Measurements from ENCODE around the gene NT5E.

The NT5E gene

GRCh38 chr6:85493389-85493788 is 43.5 kb downstream of the NT5E start:
- no peak for DNase-seq (ENCODE audit: low read depth)
- no peak overlapping the region for H3K4me3 ChIP-seq (ENCODE audit: control insufficient read depth, low read depth, low read length)
- TF ChIP-seq, protein P1, sequence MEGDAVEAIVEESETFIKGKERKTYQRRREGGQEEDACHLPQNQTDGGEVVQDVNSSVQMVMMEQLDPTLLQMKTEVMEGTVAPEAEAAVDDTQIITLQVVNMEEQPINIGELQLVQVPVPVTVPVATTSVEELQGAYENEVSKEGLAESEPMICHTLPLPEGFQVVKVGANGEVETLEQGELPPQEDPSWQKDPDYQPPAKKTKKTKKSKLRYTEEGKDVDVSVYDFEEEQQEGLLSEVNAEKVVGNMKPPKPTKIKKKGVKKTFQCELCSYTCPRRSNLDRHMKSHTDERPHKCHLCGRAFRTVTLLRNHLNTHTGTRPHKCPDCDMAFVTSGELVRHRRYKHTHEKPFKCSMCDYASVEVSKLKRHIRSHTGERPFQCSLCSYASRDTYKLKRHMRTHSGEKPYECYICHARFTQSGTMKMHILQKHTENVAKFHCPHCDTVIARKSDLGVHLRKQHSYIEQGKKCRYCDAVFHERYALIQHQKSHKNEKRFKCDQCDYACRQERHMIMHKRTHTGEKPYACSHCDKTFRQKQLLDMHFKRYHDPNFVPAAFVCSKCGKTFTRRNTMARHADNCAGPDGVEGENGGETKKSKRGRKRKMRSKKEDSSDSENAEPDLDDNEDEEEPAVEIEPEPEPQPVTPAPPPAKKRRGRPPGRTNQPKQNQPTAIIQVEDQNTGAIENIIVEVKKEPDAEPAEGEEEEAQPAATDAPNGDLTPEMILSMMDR (IDR thresholded peaks at IDR 0.05; ENCODE audit: control insufficient read depth, insufficient read depth, low read depth, low read length, missing control alignments) = no peak

GRCh38 chr6:85494547-85495536 is 45.0 kb downstream of the NT5E start:
- no peak overlapping the region for H3K4me3 ChIP-seq (ENCODE audit: control insufficient read depth, low read depth, low read length)
- no peak for DNase-seq (ENCODE audit: low read depth)

DNA sequence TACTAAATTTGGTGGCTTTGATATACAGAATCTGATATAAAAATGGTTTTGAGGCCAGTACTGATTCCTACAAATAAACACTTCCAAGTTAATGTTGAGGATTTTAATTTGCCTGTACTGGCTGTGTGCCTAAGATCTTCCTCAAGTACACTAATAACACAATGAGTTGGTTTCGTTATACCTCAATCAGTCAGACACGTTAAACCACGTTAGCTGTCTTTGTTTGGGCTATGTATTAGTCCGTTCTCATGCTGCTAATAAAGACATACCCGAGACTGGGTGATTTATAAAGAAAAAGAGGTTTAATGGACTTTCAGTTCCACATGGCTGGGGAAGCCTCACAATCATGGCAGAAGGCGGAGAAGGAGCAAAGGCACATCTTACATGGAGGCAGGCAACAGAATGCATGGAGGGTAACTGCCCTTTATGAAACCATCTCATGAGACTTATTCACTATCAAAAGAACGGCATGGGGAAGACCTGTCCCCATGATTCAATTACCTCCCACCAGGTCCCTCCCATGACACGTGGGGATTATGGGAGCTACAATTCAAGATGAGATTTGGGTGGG is 46.2 kb downstream of the NT5E start:
- DNase-seq (ENCODE audit: low read depth) = no peak
- TF ChIP-seq, protein P1 (IDR thresholded peaks at IDR 0.05; ENCODE audit: control insufficient read depth, insufficient read depth, low read depth, low read length, missing control alignments) = no peak
- H3K4me3 ChIP-seq (ENCODE audit: control insufficient read depth, low read depth, low read length) = no peak overlapping the region

More at GRCh38 chr6:85494547-85495536, 45.0 kb downstream of the NT5E start:
- TF ChIP-seq, protein P1 (IDR thresholded peaks at IDR 0.05; ENCODE audit: control insufficient read depth, insufficient read depth, low read depth, low read length, missing control alignments) = no peak

GRCh38 chr6:85496856-85497255 is 47.0 kb downstream of the NT5E start:
- no peak for DNase-seq (ENCODE audit: low read depth)
- H3K4me3 ChIP-seq (ENCODE audit: control insufficient read depth, low read depth, low read length) = no peak overlapping the region
- TF ChIP-seq, protein P1 (IDR thresholded peaks at IDR 0.05; ENCODE audit: control insufficient read depth, insufficient read depth, low read depth, low read length, missing control alignments) = no peak

- no peak overlapping the region for H3K4me3 ChIP-seq (ENCODE audit: control insufficient read depth, low read depth, low read length)
- no peak for DNase-seq (ENCODE audit: low read depth)
- TF ChIP-seq, protein P1 (IDR thresholded peaks at IDR 0.05; ENCODE audit: control insufficient read depth, insufficient read depth, low read depth, low read length, missing control alignments) = no peak
Observed at GRCh38 chr6:85498596-85499258, 48.8 kb downstream of the NT5E start.

DNA sequence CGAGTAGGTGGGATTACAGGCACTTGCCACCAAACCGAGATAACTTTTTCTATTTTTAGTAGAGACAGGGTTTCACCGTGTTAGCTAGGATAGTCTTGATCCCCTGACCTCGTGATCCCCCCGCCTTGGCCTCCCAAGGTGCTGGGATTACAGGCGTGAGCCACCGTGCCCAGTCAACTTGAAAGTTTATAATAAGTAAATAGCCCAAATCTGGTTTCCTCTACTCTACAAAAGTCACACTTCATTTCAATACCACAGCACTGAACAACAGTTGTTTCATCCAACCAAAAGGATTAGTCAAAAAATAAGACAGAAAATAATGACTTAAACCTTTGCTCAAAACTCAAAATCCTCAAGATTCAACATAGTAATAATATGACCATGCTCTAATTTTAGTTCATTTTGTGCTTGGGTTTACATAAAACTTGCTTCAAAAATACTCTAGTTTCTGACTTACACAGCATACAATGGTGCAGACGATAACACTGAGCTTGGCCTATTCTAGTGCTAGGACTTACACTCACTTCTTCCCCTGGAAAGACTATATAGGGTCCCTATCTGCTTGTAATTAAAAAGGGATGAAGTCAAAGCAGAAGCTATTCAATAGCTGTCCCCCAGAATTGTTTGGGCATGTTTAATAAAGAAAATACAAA is 56.7 kb downstream of the NT5E start:
- no peak for DNase-seq (ENCODE audit: low read depth)
- TF ChIP-seq, protein P1 (IDR thresholded peaks at IDR 0.05; ENCODE audit: control insufficient read depth, insufficient read depth, low read depth, low read length, missing control alignments) = no peak
- no peak overlapping the region for H3K4me3 ChIP-seq (ENCODE audit: control insufficient read depth, low read depth, low read length)
